ENCODE data around the gene PSTPIP2. TPM values are rescaled to one million over a fixed set of nuclear protein-coding genes. Genes with fewer than 3 reads are reported as not detected.

PSTPIP2 gene
- total and polyA plus RNA-seq, 2 of the 8 experiments (the other 6 are each of a cell fraction or from before 2014, with no cell fraction given), result 1.8 to 2.4 TPM

- H3K27ac ChIP-seq (ENCODE audit: low read depth, low read length), result no peak overlapping the region
- TF ChIP-seq EGR1 (IDR thresholded peaks at IDR 0.05; ENCODE audit: borderline replicate concordance, low read depth, low read length) (no peak), CBX5 (IDR thresholded peaks at IDR 0.05; ENCODE audit: low read depth, low read length) (no peak), SIN3A (conservative IDR thresholded peaks at IDR 0.05 in 1 of 2, IDR thresholded peaks at IDR 0.05 in 1 of 2; ENCODE audit: low read depth in 1 of 2, low read length in 2 of 2) (no peak)
- no peak overlapping the region for H2AK5ac ChIP-seq (ENCODE audit: low read depth, low read length)
- H3K4me2 ChIP-seq (ENCODE audit: insufficient read depth in 1 of 2, low read depth in 2 of 2, low read length in 2 of 2), result no peak overlapping the region
- H3K36me3 ChIP-seq (ENCODE audit: control insufficient read depth in 2 of 4, insufficient read depth in 4 of 4, low read length in 3 of 4), result no peaks in the 10 kb centered on the region
- H3K9me3 ChIP-seq (ENCODE audit: insufficient read depth in 2 of 2, low read depth in 1 of 2, low read length in 1 of 2), result no peaks in the 10 kb centered on the region
- no peak overlapping the region for H4K5ac ChIP-seq (ENCODE audit: insufficient read length, low read depth, low read length)
- no peak overlapping the region for H3K4ac ChIP-seq (replicated peaks; ENCODE audit: insufficient read length, low read depth, low read length)
- H2BK120ac ChIP-seq (replicated peaks; ENCODE audit: low read depth, low read length), result no peak overlapping the region
- ChIA-PET POLR2A (ENCODE audit: partially characterized antibody) (no interaction called here), CTCF (ENCODE audit: partially characterized antibody) (interaction anchor here (0.6 to 1.3 kb wide), 2 partner anchors 9 to 15 kb away, joined by 4 to 6 read pairs; no protein-coding TSS in a partner anchor)
- no peaks in the 10 kb centered on the region for H3K79me2 ChIP-seq (ENCODE audit: control insufficient read depth in 1 of 2, insufficient read depth in 2 of 2, low read length in 2 of 2)
- FAIRE-seq (no peak), DNase-seq (ENCODE audit: low read depth in 1 of 2, low spot score in 2 of 2) (no peak)
- H3K27me3 ChIP-seq (replicated peaks in 1 of 4; ENCODE audit: control insufficient read depth in 3 of 4, extremely low read depth in 1 of 4, insufficient read depth in 3 of 4, low read length in 3 of 4), result no peaks in the 10 kb centered on the region
- 94% methylated on average over 4 of the region's 4 CpGs; no CpG with 5 or more reads in 1 of the 2 experiments for WGBS, 2 experiments (ENCODE audit: extremely low coverage in 1 of 2, insufficient coverage in 1 of 2, insufficient read length in 1 of 2, insufficient replicate concordance in 2 of 2, low coverage in 1 of 2, low lambda C conversion rate in 2 of 2, missing lambda C conversion rate in 1 of 2)
- no peak overlapping the region for H4K91ac ChIP-seq (replicated peaks; ENCODE audit: insufficient read length, low read length)
- no peak overlapping the region for H3K56ac ChIP-seq (replicated peaks; ENCODE audit: insufficient read length, low read depth, low read length)
- H3K4me3 ChIP-seq (ENCODE audit: extremely low read depth in 1 of 4, insufficient read depth in 2 of 4, low read depth in 3 of 4, low read length in 4 of 4), result no peak overlapping the region
- no peaks in the 10 kb centered on the region for H3K79me1 ChIP-seq (ENCODE audit: low read depth, low read length)
- H3K9ac ChIP-seq (replicated peaks in 1 of 4; ENCODE audit: extremely low read depth in 1 of 4, low read depth in 3 of 4, low read length in 3 of 4), result no peak overlapping the region
- H2BK15ac ChIP-seq (ENCODE audit: low read length), result no peak overlapping the region
- no peaks in the 10 kb centered on the region for H3K23me2 ChIP-seq (ENCODE audit: low read depth, low read length)
- H3K18ac ChIP-seq (ENCODE audit: extremely low read depth, low read length), result no peak overlapping the region
- no peaks in the 10 kb centered on the region for H4K20me1 ChIP-seq (replicated peaks in 1 of 2; ENCODE audit: control insufficient read depth in 1 of 2, insufficient read depth in 2 of 2, low read length in 2 of 2)
- H3K4me1 ChIP-seq (replicated peaks in 1 of 4; ENCODE audit: control insufficient read depth in 3 of 4, insufficient read depth in 4 of 4, low read length in 3 of 4), result peaks cover 0 to 6% (median 0%) of the 10 kb centered on the region in 4 experiments; a peak in 1 of 7 replicates
- no peak overlapping the region for H2AFZ ChIP-seq (ENCODE audit: low read length)
- no peak overlapping the region for H4K8ac ChIP-seq (ENCODE audit: extremely low read depth, insufficient read depth, low read length)
- no peak overlapping the region for H3K23ac ChIP-seq (ENCODE audit: insufficient read length)
- H2BK5ac ChIP-seq (ENCODE audit: low read depth, low read length), result no peak overlapping the region
- H3K14ac ChIP-seq (ENCODE audit: insufficient read length), result no peak overlapping the region
- H2BK12ac ChIP-seq (ENCODE audit: low read depth, low read length), result no peak overlapping the region
- H2BK20ac ChIP-seq (ENCODE audit: low read length), result no peak overlapping the region
Measured at GRCh38 chr18:45984546-45985235, 87.4 kb downstream of the PSTPIP2 start.
